Kidney glomerular epithelial cell (primary cell): ENCODE results near the gene RPP14.
A peak's percentile ranks its signal among the peaks of the same experiment; 100 is the strongest.

Experiments
- DNase-seq: peaks from one replicate; lab custom pipeline; 2025; lab: John Stamatoyannopoulos, UW

Gene RPP14

DNA sequence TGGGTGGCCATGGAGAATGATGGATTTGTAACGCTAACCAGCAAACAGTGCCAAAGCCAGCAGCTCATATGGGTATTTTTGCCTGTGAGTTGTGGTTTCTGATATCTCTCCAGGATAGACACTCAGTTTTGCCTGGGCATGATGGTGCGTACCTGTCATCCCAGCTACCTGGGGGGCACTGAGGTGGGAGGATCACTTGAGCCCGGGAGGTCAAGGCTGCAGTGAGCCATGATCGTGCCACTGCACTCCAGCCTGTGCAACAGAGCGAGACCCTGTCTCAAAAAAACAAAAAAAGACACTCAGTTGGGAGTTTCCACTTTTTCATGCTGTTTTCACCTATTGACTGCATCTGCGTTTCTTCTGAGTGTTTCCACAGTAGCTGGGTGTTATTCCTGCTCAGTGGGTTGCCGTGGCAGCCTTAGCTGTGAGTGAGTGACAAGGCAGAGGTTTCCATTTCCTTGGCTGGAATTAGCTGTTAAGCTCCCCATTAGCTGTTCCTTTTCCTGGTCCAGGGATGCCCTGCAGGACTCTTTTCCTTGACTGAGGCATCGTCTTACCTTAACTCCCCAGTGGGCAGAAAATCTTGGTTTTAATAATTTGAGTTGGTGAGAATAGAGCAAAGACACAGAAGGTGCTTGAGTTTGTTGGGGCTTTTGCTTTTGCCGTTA lies 14.2 kb upstream of the RPP14 start:
- peak; percentile 41 for DNase-seq

- DNase-seq = no peak
These were observed 13.2 kb upstream of the RPP14 start for GRCh38 chr3:58292866-58293265.

DNA sequence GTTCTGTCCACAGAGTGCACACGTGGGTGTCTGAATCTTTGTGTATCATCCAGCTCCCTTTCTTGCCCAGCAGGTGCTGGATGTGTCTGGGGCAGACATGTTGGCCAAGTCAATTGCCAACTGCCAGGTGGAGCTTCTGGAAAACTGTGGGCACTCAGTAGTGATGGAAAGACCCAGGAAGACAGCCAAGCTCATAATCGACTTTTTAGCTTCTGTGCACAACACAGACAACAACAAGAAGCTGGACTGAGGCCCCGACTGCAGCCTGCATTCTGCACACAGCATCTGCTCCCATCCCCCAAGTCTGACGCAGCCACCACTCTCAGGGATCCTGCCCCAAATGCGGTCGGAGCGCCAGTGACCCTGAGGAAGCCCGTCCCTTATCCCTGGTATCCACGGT lies 12.5 kb upstream of the RPP14 start:
- DNase-seq = no peak

DNA sequence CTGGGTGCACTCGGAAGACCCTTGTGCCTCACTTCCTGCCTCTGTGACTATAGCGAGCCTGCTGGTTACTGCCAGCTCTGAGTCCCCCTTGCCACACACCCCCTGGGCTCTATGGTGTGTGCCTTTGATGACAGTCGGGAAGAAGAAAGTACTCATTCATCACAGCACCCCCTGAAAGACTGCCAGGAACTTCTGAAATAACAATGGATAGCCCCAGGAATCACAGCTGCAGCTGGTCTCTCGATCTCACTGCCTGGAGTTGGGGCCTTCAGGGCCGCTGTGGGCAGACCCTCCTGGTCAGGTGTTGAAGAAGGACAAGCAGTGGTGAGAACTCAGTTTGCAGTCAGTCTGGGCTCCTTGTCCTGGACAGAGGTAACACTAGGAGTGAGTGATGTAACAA lies 9.8 kb upstream of the RPP14 start:
- DNase-seq = no peak

DNA sequence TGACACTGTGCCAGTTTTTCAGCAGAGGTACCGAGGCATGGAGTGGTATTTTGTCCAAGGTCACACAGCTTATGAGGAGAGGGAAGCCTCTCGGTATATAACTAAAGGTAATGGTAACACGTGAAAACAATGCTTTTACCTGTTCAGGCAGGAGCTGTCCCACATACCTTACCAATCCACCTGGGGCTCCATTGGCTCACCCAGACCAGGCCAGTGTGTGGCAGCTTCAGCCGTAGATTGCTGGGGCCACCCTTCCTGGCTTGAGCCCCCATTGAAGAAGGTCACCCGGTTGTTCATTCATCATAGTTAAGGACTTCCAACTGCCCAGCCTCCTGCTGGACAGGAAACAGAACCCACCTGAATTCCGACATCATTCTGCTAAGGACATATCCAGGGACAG lies 9.2 kb upstream of the RPP14 start:
- DNase-seq = no peak

DNA sequence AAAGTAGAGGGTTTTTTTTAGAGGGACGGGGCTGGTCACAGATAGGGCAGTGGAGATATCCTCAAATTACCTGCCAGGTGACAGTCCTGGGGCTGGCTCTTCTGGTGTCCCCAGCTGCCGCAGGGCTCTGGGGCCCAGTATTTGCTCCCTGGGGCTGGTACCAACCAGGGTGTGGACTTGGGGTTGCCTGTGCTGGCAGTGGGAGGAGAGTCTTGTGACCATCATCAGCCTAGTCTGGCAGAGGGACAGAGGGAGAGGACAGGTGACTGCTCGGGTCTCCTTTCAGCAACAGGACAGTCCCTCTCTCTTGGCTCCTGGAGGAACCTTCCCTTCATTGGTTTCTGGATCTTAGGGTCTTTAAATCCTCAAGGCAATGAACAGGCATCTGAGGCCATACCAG lies 7.9 kb upstream of the RPP14 start:
- DNase-seq = no peak

DNA sequence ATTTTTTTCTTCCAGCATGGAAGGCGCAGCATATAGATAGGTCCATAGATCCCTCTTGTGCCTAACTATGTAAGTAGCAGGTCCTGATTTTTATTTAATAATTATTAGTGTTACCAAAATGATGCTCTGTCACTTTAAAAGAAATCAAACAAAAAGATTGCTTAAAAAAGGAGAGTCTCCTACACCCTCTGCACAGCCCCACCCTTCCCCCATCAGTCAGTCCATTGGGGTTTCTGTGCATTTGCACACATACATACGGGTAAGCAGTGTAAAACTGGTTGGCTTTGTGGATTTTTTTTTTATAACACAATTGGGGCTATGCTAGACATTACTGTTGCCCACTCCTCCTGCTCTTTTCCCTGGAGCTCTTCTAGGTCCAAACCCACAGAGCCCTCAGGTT lies 7.0 kb upstream of the RPP14 start:
- no peak for DNase-seq

GRCh38 chr3:58299839-58300516 lies 6.1 kb upstream of the RPP14 start:
- no peak for DNase-seq

DNA sequence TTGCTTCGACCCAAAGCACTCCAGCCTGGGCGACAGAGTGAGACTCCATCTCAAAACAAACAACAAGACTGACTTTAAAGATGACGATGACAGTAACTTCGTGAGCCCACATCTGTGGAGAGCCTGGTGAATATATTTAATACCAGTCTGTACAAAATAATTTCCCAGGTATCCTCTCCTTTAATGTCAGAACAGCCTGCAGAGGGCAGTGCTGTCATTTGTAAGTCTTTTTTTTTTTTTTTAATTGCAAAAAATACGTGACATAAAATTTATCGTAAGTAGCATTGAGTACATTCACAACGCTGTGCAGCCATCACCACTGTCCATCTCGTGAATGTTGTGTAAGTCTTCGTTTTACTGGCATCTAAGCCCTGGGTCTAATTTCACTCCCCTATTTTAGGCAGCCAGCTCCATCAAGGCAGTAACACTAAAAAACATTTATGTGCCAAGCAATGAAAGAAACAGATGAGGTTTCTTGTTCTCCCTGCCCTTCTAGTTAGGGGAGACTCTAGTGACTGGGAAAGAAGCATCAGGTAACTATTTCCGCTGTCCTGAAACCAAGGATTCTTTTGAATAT lies 1.7 kb downstream of the RPP14 start:
- DNase-seq = peak; percentile 42

- DNase-seq = peak; percentile 11
These were observed 2.7 kb downstream of the RPP14 start for GRCh38 chr3:58308728-58309127.

DNA sequence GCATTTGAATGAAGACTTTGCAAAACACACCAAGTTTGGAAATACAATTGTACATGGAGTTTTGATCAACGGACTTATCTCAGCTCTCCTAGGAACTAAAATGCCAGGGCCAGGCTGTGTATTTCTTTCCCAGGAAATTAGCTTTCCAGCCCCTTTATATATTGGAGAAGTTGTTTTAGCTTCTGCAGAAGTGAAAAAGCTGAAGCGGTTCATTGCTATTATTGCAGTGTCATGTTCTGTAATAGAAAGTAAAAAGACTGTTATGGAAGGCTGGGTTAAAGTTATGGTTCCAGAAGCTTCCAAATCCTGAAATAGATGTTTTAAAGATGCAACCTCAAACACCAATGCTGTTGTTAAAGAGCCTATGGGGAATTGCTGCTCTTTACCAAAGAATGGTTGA lies 11.8 kb downstream of the RPP14 start:
- DNase-seq = no peak

DNA sequence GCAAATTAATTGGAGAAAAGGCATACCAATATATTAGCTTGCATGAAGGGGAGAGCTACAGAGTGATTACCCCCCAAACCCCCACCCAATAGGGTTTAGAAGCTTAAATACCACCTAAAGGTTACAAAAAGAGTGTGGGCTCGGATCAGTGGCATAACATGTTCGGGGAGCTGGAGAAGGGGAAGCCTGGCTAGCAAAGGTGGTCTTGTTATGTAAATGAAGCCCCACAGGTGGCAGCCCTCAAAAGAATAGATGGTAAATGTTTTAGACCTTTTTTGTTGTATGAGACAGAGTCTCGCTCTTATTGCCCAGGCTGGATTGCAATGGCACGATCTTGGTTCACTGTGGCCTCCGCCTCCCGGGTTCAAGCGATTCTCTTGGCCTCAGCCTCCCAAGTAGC lies 15.7 kb downstream of the RPP14 start:
- DNase-seq = no peak

GRCh38 chr3:58322793-58323192 lies 16.7 kb downstream of the RPP14 start:
- no peak for DNase-seq

DNA sequence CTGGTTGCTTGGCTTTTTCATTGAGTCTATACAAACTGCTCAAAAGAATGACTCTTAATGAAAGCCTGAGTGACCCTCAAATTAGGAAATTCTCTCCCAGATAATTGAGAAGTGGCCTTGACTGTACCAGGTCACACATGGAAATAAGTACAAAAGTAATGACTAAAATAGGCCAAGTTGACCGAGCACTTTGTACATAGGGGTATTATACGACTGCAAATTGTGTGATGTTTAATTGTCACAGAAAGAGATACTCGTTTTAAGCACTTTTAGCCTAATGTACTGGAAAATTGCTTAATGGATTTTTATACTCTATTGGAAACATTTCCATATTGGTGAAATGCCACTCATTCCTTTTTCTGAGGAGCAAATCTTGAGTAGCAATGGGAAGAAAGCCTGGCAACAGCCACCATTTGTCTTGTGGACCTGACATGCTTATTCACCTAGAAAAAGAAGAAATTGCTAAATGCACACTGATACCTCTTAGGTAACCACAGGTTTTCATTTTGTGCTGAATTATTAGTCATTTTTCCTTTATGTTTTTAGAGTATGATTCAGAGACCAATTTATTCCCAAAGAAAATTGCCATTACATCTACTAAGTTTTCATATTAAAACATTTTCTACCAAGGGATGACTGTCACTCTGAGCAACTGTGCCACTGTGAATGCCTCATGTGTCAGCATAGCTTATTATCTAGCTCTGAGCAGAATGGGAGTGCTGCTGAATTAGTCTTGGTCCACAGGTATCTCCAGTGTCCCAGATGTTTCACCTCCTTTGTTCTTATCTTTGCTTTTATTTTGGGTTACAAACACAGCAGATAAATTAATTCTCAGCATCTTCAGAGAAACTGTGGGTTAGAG lies 17.7 kb downstream of the RPP14 start:
- DNase-seq = no peak

DNA sequence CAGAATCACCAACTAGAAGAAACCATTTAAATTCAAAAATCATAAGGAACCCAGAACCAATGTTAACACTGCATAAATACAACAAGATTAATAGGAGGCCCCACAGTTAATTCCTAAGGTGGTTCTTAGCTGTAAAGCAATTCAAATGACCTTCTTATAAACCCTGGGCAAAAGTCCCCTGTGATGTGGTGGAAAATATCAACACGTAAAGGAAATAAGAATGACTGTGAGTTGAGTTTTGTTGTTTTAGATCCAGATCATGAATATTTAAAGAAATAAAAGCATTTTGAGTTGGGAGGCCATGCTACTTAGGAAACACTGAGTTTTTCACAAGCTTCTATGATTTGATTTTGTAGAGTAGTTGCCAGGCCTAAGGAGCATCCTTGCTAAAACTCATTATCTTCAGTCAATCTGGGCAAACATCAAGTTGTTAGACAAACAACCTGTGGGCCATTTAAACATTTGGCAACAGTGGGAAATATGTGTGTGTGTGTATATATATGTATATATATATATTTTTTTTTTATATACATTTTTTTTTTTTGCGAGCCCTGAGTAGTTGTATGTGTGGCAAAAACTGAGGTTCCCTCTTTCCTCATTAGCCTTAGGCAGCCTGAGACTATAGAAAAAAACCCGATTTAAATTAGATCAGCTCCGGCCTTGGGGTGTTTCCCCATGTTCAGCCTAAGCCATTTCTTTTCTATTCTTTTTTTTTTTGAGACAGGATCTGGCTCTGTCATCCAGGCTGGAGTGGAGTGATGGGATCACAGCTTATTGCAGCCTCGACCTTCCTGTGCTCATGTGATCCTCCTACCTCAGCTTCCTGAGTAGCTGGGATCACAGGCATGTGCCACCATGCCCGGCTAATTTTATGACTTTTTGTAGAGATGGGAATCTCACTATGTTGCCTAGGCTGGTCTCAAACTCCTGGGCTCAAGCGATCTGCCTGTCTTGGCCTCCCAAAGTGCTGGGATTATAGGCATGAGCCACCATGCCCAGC lies 18.6 kb downstream of the RPP14 start:
- no peak for DNase-seq

- peak; percentile 68 for DNase-seq
These were observed 19.5 kb downstream of the RPP14 start for GRCh38 chr3:58325525-58325992.

DNA sequence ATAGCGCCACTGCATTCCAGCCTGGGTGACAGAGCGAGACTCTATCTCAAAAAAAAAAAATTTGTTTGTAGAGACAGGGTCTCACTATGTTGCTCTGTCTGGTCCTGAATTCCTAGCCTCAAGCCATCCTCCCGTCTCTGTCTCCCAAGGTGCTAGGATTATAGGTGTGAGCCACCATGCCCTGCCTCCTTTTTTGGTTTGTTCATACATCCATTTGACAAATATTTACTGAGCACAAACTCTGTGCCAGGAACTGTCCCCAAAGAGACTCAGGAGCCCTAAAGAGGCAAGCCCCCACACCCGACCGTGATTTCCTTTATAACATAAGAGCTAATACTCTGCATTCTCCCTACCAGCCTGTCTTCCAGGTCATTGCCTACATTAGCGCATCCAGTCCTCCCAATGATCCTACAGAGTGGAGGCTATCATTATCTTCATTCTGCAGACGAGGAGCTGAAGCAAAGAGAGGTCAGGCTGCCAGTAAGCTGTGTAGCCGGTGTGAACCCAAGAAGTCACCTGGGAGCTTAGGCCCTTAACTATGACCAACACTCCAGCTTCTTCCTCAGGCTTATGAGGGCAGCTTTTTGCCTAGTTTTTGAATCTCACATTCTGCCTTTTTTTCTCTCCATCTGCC lies 20.3 kb downstream of the RPP14 start:
- no peak for DNase-seq

- DNase-seq = no peak
These were observed 23.3 kb downstream of the RPP14 start for GRCh38 chr3:58329150-58329921.

DNA sequence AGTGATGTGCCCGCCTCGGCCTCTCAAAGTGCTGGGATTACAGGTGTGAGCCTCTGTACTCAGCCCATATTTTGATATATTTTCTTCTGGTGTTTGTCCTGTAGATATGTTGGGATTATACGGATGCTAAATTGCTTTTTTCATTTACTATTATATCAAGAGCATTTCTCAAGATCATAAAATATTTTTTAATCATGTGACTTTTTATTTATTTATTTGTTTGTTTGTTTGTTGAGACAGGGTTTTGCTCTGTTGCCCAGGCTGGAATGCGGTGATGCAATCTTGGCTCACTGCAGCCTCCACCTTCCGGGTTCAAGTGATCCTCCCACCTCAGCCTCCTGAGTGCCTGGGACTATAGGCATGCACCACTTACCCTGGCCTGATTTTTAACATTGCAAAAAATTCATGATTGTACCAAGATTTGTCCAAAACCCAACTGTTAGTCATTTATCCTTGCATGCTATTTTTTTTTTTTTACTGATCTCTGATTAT lies 23.9 kb downstream of the RPP14 start:
- no peak for DNase-seq
